ENCODE results near the gene FABP6.
"Not testable (repeated sequence)": the region's sequence is repeated elsewhere in the genome, so short reads cannot be mapped to it uniquely, and the experiment has no call there.

Gene FABP6

DNA sequence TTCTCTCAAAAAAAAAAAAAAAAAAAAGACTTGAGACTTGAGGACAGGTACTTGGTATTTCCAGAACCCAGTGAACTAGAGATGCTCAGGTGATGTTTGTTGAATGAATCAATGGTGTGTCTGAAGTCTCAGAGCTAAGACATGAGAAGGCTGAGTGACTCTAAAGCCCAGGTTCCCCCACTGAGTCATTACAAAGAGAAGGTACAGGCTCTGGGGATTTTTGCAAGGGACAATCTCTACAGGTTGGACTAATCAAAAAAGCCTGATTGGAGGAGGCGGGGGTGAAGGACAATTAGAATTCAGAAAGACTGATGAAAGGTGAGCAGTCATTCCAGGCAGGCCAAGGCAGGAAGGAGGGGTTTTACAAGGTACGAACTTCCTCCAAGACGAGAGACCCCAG lies 8.2 kb upstream of the FABP6 start:
- DNase-seq (ENCODE audit: low read depth), result no peak

DNA sequence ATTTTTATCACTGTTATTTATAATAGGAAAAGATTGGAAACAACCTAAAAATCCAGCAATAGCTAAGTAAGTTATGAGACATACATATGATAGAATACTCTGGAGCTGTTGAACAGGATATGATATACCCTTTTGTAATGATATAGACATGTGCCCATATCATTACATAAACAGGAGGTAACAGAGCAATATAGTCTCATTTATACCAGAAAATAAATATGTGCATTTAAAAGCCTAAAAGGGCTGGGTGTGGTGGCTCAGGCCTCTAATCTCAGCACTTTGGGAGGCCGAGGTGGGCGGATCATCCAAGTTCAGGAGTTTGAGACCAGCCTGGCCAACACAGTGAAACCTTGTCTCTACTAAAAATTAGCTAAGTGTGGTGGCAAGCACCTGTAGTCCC lies 2.3 kb upstream of the FABP6 start:
- DNase-seq (ENCODE audit: low read depth), result no peak

DNA sequence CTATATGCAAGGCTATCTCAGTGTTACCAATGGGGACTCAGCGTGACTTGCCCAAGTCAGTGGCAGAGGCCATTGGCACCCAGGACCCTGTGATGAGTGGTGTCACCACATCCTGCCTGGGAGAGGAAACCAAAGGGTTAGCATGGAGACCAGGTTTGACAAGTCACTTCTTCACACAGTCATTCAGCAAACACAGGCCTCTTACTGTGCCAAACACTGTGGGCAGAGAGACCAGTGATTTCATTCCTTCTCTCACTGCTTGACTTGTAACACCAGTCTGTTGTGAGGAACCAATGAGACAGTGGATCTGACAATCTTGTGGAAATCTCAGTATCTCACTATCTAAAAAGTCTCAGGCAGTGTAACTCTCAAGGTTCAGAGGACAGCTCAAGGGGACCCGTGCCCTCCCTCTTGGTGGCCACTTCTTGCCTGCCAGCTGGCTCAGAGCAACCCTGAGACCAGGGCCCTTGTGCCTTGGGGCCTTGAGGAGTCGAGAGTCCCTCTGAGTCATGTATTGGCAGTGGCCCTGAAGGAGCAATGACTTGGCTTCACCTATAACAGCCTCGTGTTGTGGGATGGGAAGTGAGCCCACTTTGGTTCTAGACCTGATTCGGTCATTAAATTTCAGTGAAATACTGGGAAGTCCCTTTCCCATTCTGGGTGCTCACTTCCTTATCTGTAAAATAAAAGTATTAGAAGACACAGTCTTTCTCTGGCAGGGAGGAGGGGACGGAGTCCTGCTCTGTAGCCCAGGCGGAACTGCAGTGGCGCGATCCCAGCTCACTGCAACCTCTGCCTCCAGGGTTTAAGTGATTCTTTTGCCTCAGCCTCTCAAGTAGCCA lies 1.6 kb downstream of the FABP6 start:
- DNase-seq (ENCODE audit: low read depth), result no peak

DNA sequence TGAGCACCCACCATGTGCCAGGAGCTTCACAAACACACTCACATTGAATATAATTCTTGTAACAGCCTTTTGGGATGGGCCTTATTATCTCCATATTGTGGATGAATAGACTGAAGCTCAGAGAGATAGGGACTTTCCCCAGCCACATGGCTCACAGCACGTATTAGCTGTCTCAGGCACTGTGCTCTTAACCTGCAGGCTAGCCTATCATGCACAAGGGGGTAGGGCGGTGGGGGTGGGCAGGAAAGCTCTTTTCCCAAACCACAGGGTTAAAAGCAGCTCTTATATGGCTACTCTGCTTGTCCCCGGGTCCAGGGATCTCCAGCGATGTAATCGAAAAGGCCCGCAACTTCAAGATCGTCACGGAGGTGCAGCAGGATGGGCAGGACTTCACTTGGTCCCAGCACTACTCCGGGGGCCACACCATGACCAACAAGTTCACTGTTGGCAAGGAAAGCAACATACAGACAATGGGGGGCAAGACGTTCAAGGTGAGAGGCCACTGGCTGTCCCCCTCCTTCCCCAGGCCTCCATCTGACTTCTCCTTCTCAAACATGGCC lies 2.6 kb downstream of the FABP6 start:
- no peak for DNase-seq (ENCODE audit: low read depth)

DNA sequence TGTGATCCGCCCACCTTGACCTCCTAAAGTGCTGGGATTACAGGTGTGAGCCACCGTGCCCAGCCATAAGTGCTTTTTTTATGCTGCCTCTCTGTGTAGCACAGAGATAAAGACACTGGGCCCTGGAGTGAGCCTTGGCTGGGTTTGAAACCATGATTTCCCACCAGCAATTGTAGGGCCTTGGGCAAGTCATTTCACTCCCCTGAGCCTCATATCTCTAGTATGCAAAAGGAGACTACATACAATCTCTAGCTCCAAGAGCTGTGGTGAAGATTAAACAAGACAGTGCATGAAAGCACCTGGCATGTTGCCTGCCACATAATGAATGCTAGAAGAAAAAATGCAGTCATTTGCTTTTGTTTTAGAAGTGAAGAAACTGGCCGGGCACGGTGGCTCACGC lies 3.9 kb downstream of the FABP6 start:
- no peak for DNase-seq (ENCODE audit: low read depth)

DNA sequence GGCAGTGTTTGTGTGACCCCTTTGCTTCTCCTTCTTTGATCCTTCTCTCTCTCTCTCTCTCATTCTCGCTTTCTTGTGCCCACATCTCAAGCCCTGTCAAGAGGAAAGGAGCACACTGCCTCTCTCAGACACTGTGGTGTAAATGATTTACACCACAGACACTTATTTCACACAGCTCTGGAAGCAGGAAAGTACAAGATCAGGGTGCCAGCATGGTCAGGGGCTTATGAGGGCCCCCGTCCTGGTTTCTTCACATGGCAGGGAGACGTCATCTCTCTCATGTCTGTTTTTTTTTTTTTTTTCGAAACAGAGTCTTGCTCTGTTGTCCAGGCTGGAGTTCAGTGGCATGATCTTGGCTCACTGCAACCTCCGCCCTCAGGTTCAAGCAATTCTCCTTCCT lies 6.4 kb downstream of the FABP6 start:
- DNase-seq (ENCODE audit: low read depth), result no peak

DNA sequence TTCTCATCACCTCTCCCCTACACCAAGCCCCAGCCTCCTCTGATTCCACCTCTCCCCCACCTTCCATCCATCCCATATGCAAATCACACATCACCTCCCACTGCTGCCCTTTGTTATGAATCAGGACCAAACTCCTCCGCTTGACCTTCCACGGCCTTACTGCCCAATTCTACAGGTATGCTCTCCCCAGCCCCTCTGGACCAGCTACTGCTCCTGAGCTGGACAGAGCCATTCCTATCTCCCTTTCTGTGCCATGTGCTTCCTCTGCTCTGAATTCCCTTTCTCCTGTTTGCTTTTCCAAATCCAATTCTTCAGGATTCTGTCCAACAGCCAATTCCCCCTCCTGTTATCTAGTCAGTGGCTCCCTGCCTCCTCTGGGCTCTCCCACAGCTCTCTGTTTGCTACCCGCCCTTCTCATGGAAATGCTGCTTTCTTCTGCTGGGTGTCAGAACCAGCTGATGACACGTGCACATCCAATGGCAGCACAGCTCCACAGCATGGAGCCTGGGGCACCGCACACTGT lies 8.3 kb downstream of the FABP6 start:
- no peak for DNase-seq (ENCODE audit: low read depth)

DNA sequence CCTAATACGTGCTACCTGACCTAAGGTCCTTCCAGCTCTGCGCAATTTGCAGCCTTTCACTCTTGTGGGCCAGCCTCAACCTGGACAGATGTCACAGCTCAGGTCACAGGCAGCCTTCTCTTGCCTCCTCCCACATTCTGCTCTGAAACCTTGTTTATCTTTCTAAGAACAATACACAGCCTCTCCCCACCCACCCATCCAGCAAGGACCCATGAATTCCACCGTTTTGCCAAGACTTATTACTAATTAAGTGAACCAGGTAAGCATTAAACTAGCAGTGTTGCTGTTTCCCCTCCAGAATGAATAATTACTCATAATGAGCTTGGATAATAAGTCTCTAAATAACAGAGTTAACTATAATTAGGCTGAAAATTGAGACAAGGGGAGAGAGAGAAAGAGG lies 11.0 kb downstream of the FABP6 start:
- DNase-seq (ENCODE audit: low read depth), result no peak

DNA sequence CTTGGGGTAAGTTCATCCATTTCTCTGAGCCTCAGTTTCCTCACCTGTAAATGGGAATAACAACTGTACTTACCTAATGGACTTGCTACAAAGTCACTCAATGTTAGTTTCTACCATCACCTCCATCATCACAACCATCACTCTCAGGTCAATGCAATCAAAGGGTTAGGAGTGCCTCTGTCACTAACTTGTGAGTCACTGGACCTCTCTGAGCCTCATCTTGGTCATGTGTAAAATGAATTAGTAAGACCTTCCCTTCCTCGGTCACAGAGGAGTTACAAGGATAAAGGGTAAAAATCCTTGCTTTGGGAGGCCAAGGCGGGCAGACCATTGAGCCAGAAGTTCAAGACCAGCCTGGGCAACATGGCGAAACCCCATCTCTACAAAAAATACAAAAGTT lies 12.8 kb downstream of the FABP6 start:
- DNase-seq (ENCODE audit: low read depth), result no peak

DNA sequence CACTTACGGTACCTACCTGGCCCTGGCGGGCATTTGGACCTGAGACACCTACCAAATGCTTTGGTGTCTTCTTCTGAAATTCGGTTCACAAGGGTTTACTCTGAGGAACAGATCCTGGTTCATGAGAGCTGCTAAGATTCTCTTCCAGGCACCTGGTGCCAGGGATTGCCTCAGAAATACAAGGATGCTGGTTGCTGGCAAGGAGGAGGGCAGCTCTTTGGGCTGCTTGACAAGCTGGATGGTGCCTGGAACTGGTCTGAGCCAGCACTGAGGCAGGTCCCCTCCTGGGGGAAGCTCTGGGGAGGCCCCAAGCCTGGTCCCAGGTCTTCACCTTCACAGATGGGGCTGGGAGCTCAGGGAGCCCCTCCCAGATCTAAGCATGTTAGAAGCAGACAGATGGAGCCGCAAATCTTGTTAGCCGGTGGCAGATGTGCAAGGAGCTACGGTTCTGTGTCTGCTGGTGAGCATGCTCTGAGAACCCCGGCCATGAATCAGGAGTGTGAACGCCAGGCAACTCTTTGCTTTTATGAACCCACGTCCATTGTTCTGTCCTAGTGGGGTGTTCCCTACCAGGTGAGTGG lies 16.3 kb downstream of the FABP6 start:
- DNase-seq (ENCODE audit: low read depth), result no peak

DNA sequence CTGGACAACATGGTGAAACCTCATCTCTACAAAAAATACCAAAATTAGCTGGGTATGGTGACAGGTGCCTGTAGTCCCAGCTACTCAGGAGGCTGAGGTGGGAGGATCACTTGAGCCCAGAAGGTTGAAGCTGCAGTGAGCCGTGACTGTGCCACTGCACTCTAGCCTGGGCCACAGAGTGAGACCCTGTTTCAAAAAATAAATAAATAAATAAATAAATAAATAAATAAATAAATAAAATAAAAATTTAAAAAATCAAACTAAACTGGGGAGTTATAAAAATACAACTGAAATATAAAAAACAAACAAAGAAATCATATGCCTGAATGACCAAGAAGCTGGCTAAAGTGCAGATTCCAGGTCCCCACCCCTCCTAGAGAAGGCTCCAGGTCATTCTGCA lies 20.3 kb downstream of the FABP6 start:
- not testable (repeated sequence) for DNase-seq (ENCODE audit: low read depth)

DNA sequence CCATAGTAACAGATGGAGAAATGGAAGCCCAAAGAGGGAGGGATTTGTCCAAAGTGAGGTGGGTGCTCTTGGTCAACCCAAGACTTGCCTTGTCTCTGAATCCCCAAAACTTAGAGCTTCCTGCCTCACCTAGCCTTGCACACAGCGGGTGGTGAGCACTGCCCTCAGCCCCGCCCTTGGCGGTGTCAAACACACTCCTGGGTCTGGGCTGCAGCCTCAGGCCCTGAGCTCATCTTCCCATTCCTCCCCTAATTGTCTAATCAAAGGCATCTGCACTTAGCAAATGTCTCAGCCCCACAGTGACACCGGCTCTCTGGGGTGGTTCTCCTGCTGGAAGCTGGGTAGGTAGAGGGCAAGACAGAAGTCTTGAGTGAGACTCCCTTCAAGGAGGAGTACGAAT lies 20.9 kb downstream of the FABP6 start:
- no peak for DNase-seq (ENCODE audit: low read depth)

DNA sequence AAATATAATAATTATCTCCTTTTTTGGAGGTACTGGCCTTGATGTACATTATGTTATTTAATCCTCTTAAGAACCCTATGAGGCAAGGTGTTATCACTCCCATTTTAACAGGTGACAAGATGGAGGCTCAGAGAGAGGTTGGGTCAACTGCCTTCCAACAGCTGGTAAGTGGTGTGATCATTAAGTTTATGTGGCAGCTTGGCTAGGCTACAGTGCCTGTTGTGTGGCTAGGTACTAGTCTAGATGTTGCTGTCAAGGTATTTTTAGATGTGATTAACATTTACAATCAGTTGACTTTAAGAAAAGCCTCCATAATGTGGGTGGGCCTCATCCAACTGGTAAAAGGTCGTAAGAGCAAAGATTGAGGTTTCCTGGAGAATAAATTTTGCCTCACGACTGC lies 21.5 kb downstream of the FABP6 start:
- no peak for DNase-seq (ENCODE audit: low read depth)

DNA sequence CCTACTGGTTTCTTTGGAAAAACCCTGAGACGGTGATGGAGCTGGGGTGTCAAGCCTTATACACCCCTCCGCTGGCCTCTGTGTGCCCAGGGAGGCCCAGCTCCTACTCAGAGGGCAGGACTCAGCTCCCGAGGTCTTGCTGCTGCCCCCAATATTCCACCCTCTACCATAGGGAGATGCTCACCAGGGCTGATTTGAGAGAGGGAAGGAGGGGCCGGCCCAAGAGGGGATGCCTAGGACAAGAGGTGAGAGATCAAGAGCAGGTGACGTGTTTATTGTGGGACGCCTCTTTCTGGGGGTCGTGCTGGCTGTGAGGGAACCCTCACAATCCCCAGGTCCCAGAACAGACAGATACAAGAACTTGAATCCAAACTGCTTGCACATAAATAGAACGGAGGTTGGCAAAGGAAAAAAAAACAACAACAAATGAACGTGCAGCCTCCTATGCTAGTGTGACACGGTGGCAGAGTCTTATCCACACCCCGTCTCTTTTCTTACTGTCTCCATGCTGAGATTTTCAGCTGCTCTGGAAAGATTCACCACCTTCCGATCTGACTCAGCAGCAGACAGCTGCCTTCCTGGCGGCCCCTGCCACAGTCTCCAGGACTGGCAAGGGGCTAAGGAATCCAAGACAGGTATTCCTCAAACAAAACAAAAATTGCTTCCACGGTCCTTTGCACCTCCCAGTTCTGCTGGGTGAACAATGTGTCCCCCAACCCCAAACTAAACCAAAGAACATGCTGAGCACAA lies 22.3 kb downstream of the FABP6 start:
- DNase-seq (ENCODE audit: low read depth), result no peak

DNA sequence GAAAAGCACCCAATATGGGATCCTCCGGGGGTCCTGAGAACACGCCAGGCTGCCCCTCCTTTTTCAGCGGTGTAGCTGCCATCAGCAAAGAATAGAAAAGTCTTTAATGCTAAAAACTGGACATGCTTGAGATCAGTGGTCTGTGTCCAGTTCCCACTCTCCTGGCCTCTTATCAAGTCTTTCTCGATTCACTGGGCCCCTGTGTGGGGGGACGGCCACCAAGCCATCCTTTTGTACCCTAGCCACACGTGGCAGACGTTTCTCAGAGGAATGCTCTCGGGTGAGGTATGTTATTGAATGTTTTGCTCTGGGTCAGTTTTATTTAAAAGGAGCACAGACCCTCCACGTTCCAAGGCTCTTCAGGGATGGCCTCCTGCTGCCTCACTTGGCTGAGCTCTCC lies 23.6 kb downstream of the FABP6 start:
- DNase-seq (ENCODE audit: low read depth), result no peak

DNA sequence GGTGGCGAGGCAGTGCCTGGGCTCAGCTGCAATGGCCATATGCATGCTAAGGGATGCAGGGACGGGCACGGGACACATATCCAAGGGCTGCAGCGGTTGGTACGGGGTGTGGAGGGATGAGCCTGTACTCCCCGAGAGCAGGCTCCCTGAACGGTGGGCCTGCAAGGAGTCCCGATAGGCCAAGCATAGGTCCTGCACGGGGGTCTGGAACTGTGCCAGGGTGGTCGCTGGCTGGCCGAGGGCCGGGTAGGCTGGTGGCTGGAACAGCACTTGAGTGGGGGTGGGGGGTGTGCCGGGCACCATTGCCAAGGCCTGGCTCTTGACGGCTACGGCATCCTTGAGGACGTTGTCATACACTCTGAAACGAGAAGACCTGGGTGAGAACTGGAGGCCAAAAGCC lies 24.1 kb downstream of the FABP6 start:
- DNase-seq (ENCODE audit: low read depth), result no peak

DNA sequence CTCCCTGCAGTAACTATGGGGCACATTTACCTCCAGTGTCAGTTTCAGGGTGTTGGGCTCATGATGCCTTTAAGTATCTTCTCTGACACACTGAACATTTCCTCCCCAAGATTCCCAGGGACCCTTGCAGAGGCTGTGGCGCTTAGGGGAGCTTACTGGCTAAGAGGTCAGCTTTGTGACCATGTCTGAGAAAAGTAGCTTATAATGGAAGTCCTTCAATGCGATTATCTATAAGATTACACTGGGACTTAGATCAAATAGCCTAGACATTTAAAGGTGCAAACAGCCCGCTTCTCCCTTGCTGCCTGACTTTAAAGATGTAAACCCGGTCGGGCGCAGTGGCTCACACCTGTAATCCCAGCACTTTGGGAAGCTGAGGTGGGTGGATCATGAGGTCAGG lies 25.4 kb downstream of the FABP6 start:
- no peak for DNase-seq (ENCODE audit: low read depth)

DNA sequence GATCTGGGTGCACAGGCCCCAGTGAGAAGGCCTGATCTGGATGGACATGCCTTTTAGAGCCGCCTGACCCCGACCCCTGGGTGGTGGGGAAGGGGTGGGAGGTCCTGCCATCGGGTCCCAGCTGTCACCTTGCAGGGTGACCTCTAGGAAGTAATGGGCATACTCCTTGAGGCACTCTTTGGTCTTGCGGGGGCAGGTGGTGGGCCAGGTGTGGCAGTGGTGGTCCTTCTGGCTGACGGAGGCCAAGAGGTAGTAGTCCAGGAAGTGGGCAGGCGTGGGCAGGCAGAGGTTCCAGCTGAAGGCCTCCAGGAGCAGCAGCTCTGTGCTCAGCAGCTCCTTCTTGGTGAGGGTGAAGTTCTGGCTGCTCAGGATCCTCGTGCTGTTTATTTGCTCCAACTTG lies 30.0 kb downstream of the FABP6 start:
- no peak for DNase-seq (ENCODE audit: low read depth)

DNA sequence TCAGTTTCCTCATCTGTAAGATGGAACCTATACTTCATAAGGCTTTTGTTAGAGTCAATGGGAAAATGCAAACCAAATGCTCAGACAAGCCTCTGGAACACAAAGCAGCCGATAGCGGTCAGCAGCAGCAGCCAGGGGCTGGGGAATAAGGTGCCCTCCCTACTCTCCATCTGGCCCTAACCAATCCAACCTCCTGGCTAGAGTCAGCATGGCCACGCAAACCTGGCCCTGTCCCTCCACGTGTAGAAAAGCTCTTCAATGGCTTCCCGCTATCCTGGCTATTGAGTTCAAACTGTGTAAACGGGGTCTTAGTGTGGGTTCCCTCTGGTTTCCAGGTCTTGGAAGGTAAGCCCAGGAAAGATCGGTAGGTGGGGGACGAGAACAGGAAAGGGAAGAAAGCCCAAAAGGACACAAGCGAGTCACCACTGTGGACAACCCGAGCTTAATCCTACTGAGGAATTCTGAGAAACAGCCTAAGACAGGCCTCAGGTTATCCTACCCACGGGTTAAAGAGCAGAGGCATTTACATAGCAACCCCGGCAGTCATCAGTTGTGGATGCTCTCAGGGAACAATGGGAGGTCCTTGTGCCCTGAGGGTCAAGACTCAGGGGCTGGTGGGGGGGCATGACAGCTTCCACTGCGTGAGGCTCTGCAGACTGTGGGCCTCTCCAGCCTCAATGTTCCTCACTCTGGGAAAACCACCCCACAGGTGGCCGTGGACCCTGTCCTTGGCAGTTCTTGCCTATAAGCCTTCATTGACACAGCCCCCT lies 30.9 kb downstream of the FABP6 start:
- no peak for DNase-seq (ENCODE audit: low read depth)

DNA sequence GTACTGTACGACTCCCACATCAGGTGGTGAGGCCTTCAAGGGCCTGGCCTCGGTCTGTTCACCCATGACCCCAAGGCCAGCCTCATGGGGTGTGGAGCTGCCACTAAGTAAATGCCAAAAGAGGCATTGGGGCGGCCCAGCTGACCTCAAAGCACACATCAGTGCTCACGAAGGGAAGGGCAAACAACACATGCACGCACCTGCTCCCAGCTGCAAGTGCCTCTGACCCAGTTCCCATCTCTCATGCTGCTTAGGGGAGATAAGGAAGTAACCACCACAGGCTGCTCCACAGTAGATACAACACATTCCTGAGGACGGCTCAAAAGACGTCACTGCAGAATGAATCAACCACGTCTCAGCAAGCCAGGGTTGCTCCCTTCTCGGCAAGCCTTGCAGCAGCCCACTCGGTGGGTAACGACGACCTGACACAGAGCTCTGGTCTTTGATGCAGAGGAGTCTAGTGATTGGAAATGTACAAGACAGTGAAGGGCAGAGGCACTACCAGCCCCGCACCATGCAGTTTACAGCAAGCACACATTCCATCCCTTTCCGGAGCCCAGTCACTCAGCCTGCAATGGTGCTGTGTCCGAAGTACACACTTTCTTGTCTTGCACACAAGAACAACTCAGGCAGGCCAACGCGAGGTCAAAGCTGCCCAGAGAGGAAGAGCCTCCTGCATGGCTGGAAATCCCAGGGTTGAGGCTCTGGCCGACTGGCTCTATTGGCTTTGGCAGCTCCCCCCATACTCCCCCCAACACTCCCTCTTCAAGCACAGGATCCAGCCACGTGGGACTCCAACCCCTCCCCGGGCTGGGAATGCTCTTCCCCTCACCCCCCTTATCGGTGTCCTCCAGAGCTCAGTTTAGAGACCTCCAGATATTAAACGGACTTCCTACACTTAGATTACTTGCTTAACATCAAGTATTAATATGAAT lies 31.8 kb downstream of the FABP6 start:
- DNase-seq (ENCODE audit: low read depth), result no peak

Data from HS-5 (cell line).